Osteocyte (in vitro differentiated cells): ENCODE data around the gene LTBP2. TPM values are rescaled to one million over a fixed set of nuclear protein-coding genes. Genes with fewer than 3 reads are reported as not detected.
A peak's percentile ranks its signal among the peaks of the same experiment; 100 is the strongest.

Experiments used
- DNase-seq: peaks from one replicate; pipeline ENCODE4 v3.0.0; 2021; ENCODE audit warnings: mixed read lengths; ENCODE audit not compliant: unreplicated experiment; ENCODE audit errors: extremely low spot score
- H3K27ac Mint-ChIP-seq: one replicate; pipeline ENCODE4 v1.8.0; 2021; ENCODE audit warnings: mild to moderate bottlenecking, mixed read lengths; ENCODE audit not compliant: unreplicated experiment
- H3K27me3 Mint-ChIP-seq: one replicate; pipeline ENCODE4 v1.8.0; 2021; ENCODE audit warnings: mixed read lengths; ENCODE audit not compliant: unreplicated experiment
- H3K36me3 Mint-ChIP-seq: one replicate; pipeline ENCODE4 v1.8.0; 2021; ENCODE audit warnings: mixed read lengths; ENCODE audit not compliant: unreplicated experiment
- H3K4me1 Mint-ChIP-seq: one replicate; pipeline ENCODE4 v1.8.0; 2021; ENCODE audit warnings: mixed read lengths; ENCODE audit not compliant: unreplicated experiment
- H3K4me3 Mint-ChIP-seq: one replicate; pipeline ENCODE4 v1.8.0; 2021; ENCODE audit warnings: mild to moderate bottlenecking, moderate library complexity, mixed read lengths; ENCODE audit not compliant: unreplicated experiment
- H3K9me3 Mint-ChIP-seq: one replicate; pipeline ENCODE4 v1.8.0; 2021; ENCODE audit warnings: mixed read lengths; ENCODE audit not compliant: unreplicated experiment
- total RNA-seq: library from RNA; stranded (reverse); gene quantifications from 2 replicates; pipeline ENCODE4 v1.2.1, GENCODE V29; 2021
- TF ChIP-seq, protein P1 (sequence below): fragments of 200-600 bp; sonication (generic); IDR thresholded peaks from 2 replicates; pipeline ENCODE4 v1.5.0; 2021; ENCODE audit warnings: antibody characterized with exemption, mild to moderate bottlenecking, moderate library complexity

LTBP2 gene
- total RNA-seq, 1 donor from 2014 or later: 377 TPM

DNA sequence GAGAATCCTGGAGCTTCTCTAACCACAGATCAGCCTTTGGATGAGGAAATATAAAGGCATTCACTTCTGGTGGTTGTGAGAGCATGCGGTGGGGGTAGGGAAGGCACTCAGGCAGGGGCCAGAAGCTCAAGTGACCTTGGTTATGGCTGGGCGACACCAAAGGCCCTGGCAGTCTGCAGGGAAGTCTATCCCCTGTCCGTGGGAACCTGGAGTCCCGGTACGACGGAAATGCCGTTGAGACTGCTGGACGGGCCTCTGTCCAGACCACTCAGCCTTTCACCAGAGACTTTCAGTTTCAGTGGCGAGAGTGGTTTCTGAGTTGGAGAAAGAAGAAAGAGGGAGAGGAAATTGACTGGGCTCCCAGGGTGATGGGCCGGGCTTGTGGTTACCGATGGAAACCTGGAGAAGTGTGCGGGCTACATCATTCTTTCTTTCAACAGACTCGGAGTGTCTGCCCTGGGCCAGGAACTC lies 97.5 kb downstream of the LTBP2 start:
- Mint-ChIP-seq H3K36me3 (peaks cover 57% of the 10 kb centered on the region), H3K27me3 (no peaks in the 10 kb centered on the region), H3K4me1 (peaks cover 43% of the 10 kb centered on the region), H3K4me3 (no peak overlapping the region), H3K9me3 (no peaks in the 10 kb centered on the region), H3K27ac (peak overlapping the region; percentile 56)
- TF ChIP-seq, protein P1, sequence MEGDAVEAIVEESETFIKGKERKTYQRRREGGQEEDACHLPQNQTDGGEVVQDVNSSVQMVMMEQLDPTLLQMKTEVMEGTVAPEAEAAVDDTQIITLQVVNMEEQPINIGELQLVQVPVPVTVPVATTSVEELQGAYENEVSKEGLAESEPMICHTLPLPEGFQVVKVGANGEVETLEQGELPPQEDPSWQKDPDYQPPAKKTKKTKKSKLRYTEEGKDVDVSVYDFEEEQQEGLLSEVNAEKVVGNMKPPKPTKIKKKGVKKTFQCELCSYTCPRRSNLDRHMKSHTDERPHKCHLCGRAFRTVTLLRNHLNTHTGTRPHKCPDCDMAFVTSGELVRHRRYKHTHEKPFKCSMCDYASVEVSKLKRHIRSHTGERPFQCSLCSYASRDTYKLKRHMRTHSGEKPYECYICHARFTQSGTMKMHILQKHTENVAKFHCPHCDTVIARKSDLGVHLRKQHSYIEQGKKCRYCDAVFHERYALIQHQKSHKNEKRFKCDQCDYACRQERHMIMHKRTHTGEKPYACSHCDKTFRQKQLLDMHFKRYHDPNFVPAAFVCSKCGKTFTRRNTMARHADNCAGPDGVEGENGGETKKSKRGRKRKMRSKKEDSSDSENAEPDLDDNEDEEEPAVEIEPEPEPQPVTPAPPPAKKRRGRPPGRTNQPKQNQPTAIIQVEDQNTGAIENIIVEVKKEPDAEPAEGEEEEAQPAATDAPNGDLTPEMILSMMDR: no peak
- DNase-seq: no peak

DNA sequence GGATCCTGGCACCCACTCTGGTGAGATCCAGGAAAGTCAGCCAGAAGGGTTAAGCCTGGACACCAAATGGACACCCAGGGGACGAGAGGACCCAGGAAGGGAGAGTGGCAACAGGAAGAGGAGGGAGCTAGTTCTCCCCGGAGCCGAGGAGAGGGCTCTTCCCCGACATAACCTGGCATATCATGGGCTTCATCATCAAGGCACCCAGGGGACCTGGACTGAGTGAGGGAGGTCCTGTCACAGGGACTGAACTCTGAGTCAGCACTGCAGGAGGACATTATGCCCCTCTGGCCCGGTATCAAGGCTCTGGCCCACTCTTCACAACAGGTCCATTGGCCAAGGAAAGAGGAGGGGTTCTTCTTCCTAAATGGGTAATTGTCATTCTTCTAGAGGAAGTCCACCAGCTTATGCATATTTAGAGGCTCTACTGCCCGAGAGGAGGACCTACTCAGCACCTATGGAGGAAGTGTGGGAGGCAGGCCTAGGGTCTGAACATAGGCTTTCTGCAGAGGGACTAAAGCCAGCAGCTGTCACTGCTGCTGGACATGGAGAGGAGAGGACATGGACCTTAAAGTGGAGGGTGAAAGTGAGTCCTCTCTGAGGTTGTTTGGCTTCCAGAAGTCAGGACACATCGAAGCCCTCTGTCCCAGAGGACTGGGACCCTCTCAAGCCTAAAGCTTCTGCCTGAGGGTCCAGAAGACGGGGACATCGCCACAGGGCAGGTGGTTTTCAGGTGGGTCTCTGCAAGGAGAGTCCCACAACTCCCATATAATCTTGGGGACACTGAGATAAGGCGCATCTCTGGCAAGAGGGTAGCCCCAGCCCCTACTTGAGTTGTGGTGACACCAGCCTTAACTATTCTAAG lies 99.8 kb downstream of the LTBP2 start:
- Mint-ChIP-seq H3K9me3 (no peaks in the 10 kb centered on the region), H3K4me1 (peaks cover 41% of the 10 kb centered on the region), H3K4me3 (no peak overlapping the region), H3K27ac (peak overlapping the region; percentile 84), H3K27me3 (no peaks in the 10 kb centered on the region), H3K36me3 (peaks cover 57% of the 10 kb centered on the region)
- TF ChIP-seq, protein P1: no peak
- no peak for DNase-seq

DNA sequence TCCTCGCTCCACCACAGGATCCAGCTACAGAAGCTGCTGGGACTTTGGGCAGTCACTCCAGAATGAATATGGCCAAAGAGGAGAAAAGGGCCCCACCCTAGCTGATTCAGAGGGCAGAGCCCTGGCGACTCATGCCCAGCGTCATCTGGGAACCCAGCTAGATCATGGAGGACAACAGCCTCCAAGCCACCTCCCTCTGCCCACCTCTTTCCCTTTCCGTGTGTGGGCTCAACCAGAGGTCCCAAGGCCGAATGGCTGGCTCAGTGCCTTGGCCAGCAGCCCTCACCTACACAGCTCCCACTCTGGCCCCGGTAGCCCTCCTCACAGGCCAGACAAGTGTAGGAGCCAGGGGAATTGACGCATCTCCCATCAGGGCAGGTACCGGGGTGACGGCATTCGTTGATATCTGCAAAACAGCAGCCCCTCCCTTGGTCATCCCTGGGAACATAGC lies 101.1 kb downstream of the LTBP2 start:
- Mint-ChIP-seq H3K27ac (peak overlapping the region; percentile 84), H3K9me3 (no peaks in the 10 kb centered on the region), H3K4me1 (peaks cover 33% of the 10 kb centered on the region), H3K4me3 (no peak overlapping the region), H3K36me3 (peaks cover 57% of the 10 kb centered on the region), H3K27me3 (no peaks in the 10 kb centered on the region)
- TF ChIP-seq, protein P1: no peak
- no peak for DNase-seq

- TF ChIP-seq, protein P1: no peak
- no peak overlapping the region for H3K4me3 Mint-ChIP-seq
- H3K36me3 Mint-ChIP-seq: peaks cover 58% of the 10 kb centered on the region
- no peaks in the 10 kb centered on the region for H3K9me3 Mint-ChIP-seq
- DNase-seq: no peak
- peak overlapping the region; percentile 84 for H3K27ac Mint-ChIP-seq
- H3K27me3 Mint-ChIP-seq: no peaks in the 10 kb centered on the region
- peaks cover 33% of the 10 kb centered on the region for H3K4me1 Mint-ChIP-seq
Observed at GRCh38 chr14:74510223-74510931, 101.7 kb downstream of the LTBP2 start.
